Measurements from ENCODE around the gene UBE3D.
"Not testable (repeated sequence)": the region's sequence is repeated elsewhere in the genome, so short reads cannot be mapped to it uniquely, and the experiment has no call there.

Gene UBE3D

DNA sequence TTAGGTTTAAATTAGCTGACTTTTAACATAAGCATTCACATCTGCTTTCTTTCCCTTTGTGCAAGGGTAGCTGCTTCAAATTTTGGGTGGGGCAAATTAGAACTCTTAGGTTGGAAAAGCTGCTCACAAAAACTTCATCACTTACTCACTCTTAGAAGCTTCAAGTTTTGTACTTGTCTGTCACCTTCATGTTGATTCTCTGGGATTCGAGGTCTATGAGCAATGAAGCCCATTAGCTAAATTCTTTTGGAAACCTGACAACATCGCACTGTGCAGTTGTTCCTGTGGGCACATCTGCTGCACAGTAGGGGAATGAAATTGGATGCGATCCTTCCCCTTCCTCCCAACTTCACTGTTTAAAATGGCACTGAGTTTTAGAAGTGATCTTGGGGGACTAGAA is 156.1 kb downstream of the UBE3D start:
- peak; percentile 11 for DNase-seq

GRCh38 chr6:82908661-82909060 is 157.0 kb downstream of the UBE3D start:
- DNase-seq = no peak

- peak; percentile 79 for DNase-seq
Observed at GRCh38 chr6:82906951-82907350, 158.7 kb downstream of the UBE3D start.

GRCh38 chr6:82906489-82906888 is 159.2 kb downstream of the UBE3D start:
- DNase-seq = peak; percentile 17

GRCh38 chr6:82904860-82905259 is 160.8 kb downstream of the UBE3D start:
- no peak for DNase-seq

DNA sequence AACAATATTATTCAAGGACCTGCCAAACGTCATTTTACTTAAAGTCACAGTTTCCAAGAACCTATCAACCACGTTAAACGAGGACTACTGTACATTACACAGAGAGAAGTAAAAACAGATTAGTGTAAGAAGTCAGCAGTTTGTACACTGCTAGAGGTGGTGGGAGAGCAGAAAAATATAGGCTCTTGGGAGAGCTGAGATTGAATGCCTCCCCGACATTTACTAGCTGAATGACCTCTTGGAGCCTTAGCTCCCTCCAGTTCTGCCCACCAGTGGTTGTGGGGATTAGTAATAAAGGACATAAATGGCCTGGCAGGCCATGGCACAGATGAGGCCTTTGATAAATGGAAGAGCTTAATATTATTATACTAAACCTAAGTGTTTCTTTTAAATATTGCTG is 161.4 kb downstream of the UBE3D start:
- no peak for DNase-seq

DNA sequence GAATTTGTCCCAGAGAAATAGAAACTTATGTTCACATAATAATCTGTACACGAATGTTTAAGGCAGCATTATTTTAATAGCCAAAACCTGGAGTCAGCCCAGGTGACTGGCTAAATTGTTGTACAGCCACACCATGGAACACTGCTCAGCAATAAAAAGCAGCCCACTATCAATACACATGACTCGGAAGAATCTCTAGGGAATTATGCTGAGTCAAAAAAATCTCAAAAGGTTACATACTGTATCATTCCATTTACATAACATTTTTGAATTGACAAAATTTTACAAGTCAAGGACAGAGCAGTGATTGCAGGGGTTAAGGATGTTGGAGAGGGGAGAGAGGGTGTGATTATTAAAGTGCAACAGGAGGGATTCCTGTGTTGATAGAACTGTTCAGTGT is 163.4 kb downstream of the UBE3D start:
- DNase-seq = no peak

- DNase-seq = no peak
Observed at GRCh38 chr6:82894653-82895259, 170.9 kb downstream of the UBE3D start.

DNA sequence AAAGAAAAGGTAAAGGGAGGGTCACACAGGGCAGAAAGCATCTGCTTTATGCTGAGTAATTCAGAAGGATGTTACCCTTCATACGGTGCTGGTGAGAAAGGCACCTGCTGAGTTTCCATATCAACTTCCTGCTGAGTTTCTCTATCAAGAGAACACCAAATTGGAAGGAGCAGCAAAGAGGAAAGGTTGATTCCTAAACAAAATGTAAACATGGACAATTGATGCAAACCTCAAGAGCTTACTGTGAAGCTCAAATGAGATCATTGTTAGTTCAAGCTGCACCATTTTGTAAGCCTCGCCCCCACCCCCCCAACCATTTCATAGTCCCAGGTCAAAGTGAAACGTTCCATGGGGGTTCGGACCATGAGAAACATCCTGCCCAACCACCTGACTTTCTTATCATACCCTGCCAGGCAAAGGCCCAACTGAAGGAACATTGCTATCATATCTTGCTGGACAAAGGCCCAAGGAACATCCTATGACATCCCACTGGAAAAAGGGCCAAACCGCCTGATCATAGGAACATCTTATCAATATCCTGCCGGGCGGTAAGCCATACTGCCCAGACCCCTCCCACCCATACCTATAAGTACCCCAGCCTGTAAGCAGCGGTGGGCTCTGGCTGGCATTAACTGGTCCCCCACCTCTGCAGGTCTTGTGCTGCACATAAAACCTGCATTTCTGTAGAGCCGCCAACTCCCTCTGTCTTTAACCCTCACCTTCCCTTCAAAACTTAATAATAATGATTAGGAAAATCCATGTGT is 171.6 kb downstream of the UBE3D start:
- no peak for DNase-seq

DNA sequence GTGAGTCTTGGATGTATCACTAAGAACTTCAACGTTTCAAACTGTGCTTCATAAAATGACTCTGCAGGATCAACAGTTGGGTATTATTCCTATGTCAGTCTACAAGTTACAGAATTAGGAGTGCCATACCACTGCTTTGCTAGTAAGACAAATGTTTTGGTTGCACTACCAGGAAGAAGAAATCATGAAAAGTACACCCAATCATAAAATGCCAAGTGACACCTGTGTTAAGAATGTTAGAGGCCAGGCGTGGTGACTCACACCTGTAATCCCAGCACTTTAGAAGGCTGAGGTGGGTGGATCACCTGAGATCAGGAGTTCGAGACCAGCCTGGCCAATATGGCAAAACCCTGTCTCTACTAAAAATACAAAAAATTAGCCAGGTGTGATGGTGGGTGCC is 174.1 kb downstream of the UBE3D start:
- DNase-seq = not testable (repeated sequence)

- no peak for DNase-seq
Observed at GRCh38 chr6:82891076-82891475, 174.6 kb downstream of the UBE3D start.

- DNase-seq = no peak
Observed at GRCh38 chr6:82890240-82890639, 175.4 kb downstream of the UBE3D start.

GRCh38 chr6:82889143-82889542 is 176.5 kb downstream of the UBE3D start:
- DNase-seq = no peak

DNA sequence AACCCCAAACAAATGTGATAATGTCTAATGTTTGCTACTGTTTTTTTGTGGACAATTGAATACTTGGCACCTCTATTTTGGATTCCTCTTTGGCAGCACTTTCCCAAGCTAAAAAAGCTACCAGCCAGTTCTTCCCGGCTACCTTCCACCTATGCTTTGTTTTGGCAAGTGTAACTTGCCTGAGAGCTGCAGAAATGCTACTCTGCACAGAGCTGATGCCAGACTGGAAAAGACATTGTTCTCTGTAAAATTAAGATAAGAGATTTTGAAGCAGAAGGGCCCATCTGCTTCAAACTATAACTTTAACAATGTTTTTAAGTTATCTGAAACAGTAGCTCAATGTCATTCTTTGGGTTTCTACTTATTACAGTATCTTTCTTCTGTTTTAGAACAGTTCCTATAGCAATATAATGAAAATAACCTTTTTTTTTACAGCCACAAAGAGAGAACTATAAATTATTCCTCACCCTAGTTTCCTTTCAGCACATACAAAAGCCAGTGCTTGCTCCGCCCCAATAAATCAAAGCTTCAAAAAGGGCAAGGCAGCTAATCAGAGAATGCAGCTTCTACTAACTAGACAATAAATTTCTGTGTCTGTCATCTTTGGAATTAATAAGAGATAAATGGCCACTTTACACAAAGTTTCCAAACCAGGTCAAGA is 183.1 kb downstream of the UBE3D start:
- DNase-seq = no peak

GRCh38 chr6:82881519-82881918 is 184.1 kb downstream of the UBE3D start:
- no peak for DNase-seq

- peak; percentile 78 for DNase-seq
Observed at GRCh38 chr6:82878812-82879211, 186.8 kb downstream of the UBE3D start.

DNA sequence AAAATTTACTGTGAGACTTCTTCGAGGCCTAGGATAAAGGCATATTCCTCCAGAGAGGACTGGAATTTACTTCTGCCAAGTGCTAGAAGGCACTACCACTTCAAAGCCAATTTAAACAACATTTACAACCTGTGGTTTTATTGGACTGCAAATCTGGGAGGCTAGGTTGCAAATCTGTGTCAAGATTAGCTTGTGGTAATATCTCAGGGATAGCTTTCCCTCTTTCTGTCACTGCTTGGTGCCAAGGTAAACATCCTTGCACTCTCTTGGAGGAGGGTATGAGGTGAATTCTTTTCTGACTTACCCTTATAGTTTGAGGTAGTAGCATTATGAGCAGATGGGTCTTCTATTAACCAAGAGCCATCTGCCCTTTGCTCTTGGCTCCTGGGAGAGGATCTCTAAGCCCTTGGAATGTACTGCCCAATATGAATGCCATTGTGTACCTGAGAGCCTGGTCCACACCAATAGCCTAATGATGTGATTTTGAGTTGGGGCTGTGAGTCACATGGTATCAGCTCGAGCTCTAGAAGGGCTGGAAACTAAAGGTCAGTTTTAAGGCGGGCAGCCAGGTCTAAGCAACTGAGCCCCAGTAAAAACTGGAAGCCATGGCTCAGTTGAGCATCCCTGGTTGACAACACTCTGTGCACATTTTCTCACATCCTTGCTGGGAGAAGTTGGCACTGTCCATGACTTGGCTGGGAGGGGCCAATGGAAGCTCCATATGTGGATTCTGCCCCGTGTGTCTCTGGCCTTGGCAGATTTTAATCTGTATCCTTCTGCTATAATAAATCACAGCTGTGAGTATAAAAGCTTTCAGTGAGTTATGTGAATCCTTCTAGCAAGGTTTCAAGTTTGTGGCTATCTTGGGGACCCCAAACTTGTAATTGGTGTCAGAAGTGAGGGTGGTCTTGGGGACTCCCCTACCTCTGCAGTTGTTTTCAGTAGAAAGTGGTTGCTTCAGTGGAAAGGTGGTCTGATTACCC is 188.1 kb downstream of the UBE3D start:
- DNase-seq = peak; percentile 65

GRCh38 chr6:82875573-82876185 is 190.0 kb downstream of the UBE3D start:
- peak; percentile 88 for DNase-seq

- no peak for DNase-seq
Observed at GRCh38 chr6:82874867-82875266, 190.8 kb downstream of the UBE3D start.

DNA sequence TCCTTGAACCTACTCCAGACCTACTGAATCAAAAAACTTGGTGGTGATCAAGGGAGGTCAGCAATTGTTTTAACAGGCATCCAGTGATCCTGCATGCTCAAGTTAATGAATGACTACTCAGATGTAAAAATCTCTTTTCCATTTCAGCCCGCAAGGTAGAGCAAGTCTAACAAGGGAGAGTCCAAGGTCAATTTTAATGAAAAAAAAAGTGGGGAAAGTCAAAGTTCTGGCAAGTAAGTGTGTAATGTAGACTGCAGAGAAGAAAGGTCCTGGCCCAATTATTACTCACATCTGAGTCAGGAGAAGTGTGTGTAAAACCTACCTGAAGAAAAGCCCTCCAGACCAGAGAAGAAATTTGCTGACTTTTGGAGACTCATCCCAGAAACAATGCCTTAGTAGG is 193.5 kb downstream of the UBE3D start:
- no peak for DNase-seq

DNA sequence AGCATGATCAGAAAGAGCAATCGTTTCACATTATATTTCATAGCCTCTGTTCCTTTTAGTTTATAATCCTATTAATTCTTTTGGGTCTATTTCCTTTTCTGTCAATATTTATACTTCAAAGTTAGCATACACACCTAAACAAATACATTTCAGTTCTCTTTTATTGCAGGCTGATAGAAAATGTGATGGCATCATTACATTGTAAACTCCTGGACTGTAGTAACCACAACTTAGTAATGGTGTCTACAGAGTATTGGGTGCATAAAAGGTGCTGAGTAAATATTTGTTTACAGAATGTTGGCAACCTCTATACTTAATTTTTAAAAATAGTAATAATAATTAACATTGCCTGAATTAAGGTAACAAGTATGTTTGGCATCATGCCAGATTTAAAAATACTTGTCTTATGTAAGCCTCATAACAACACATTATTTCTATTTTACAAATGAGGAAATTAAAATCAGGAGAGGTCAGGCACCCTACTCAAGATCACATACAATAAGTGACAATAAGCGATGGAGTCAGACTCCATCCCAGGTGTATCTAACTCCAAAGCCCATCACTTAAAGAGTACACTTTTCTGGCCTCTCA is 195.0 kb downstream of the UBE3D start:
- no peak for DNase-seq

DNA sequence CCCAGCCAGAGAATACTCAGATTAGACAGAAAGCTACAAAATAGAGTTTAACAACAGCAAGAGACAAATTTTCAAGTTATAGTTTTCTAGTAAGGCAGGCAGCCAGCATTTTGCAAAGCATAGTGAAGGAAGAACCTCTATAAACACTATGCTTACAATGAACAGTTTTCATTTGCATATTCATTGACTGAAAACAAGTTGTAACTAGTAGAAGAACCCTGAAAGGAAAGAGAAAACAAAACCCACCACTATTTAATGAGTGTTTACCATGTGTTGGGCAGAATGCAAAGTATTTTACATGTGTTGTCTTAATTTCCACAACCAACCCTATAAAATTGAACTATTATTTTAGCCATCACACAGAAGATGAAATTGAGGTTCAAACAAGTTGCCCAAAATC is 196.1 kb downstream of the UBE3D start:
- no peak for DNase-seq
